Measurements from ENCODE around the gene PTOV1.

- TF ChIP-seq POLR2AphosphoS5 (IDR thresholded peaks at IDR 0.05) (peak; percentile 87), POLR2A (IDR thresholded peaks at IDR 0.05) (peak; percentile 72)
- TF ChIP-seq, protein P1, sequence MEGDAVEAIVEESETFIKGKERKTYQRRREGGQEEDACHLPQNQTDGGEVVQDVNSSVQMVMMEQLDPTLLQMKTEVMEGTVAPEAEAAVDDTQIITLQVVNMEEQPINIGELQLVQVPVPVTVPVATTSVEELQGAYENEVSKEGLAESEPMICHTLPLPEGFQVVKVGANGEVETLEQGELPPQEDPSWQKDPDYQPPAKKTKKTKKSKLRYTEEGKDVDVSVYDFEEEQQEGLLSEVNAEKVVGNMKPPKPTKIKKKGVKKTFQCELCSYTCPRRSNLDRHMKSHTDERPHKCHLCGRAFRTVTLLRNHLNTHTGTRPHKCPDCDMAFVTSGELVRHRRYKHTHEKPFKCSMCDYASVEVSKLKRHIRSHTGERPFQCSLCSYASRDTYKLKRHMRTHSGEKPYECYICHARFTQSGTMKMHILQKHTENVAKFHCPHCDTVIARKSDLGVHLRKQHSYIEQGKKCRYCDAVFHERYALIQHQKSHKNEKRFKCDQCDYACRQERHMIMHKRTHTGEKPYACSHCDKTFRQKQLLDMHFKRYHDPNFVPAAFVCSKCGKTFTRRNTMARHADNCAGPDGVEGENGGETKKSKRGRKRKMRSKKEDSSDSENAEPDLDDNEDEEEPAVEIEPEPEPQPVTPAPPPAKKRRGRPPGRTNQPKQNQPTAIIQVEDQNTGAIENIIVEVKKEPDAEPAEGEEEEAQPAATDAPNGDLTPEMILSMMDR (IDR thresholded peaks at IDR 0.05), result no peak
Measured at GRCh38 chr19:49850487-49851342, at the start of gene PTOV1.

Data from prostate gland (tissue), 2 donors.